ENCODE data around the gene DOCK9.
A peak's percentile ranks its signal among the peaks of the same experiment; 100 is the strongest.
"Not testable (repeated sequence)": the region's sequence is repeated elsewhere in the genome, so short reads cannot be mapped to it uniquely, and the experiment has no call there.

DOCK9 gene

GRCh38 chr13:98905199-98905598 lies 72.7 kb downstream of the DOCK9 start:
- no peak overlapping the region for H3K4me3 ChIP-seq (ENCODE audit: low read depth, low read length)
- DNase-seq (ENCODE audit: low read depth), result no peak
- TF ChIP-seq CTCF (conservative IDR thresholded peaks at IDR 0.05; ENCODE audit: low read depth, low read length), result no peak

GRCh38 chr13:98900442-98900841 lies 77.4 kb downstream of the DOCK9 start:
- DNase-seq (ENCODE audit: low read depth), result no peak
- no peak for TF ChIP-seq CTCF (conservative IDR thresholded peaks at IDR 0.05; ENCODE audit: low read depth, low read length)
- H3K4me3 ChIP-seq (ENCODE audit: low read depth, low read length), result no peak overlapping the region

- TF ChIP-seq CTCF (conservative IDR thresholded peaks at IDR 0.05; ENCODE audit: low read depth, low read length), result no peak
- no peak overlapping the region for H3K4me3 ChIP-seq (ENCODE audit: low read depth, low read length)
- no peak for DNase-seq (ENCODE audit: low read depth)
Observed at GRCh38 chr13:98897706-98898105, 80.2 kb downstream of the DOCK9 start.

- peak; percentile 6 for DNase-seq (ENCODE audit: low read depth)
- H3K4me3 ChIP-seq (ENCODE audit: low read depth, low read length), result no peak overlapping the region
- TF ChIP-seq CTCF (conservative IDR thresholded peaks at IDR 0.05; ENCODE audit: low read depth, low read length), result no peak
Observed at GRCh38 chr13:98896868-98897144, 81.1 kb downstream of the DOCK9 start.

GRCh38 chr13:98896083-98896867 lies 81.6 kb downstream of the DOCK9 start:
- H3K4me3 ChIP-seq (ENCODE audit: low read depth, low read length), result no peak overlapping the region
- no peak for DNase-seq (ENCODE audit: low read depth)
- TF ChIP-seq CTCF (conservative IDR thresholded peaks at IDR 0.05; ENCODE audit: low read depth, low read length), result no peak

GRCh38 chr13:98894814-98895213 lies 83.0 kb downstream of the DOCK9 start:
- DNase-seq (ENCODE audit: low read depth); H3K4me3 ChIP-seq (ENCODE audit: low read depth, low read length): not testable (repeated sequence)

GRCh38 chr13:98893371-98893770 lies 84.5 kb downstream of the DOCK9 start:
- no peak for DNase-seq (ENCODE audit: low read depth)
- TF ChIP-seq CTCF (conservative IDR thresholded peaks at IDR 0.05; ENCODE audit: low read depth, low read length), result no peak
- H3K4me3 ChIP-seq (ENCODE audit: low read depth, low read length), result no peak overlapping the region
